B cell (primary cell): ENCODE results near the gene MCEMP1. TPM values are rescaled to one million over a fixed set of nuclear protein-coding genes. Genes with fewer than 3 reads are reported as not detected.

Experiments
- ATAC-seq: fragments of 200-7000 bp; cut with Tn5 transposase; one replicate; pipeline ENCODE4 v1.10.0; 2021; ENCODE audit warnings: low read depth, mild to moderate bottlenecking, moderate number of reproducible peaks, moderate library complexity
- CTCF ChIA-PET: fragments of 350-600 bp; sonication (Branson Sonifier 250); formaldehyde crosslinking; loops from one replicate; lab custom pipeline; 2021; ENCODE audit warnings: antibody characterized with exemption, inconsistent platforms; lab: Charles Lee
- POLR2A ChIA-PET: fragments of 350-600 bp; sonication (Branson Sonifier 250); formaldehyde crosslinking; loops from one replicate; lab custom pipeline; 2021; ENCODE audit warnings: antibody characterized with exemption; lab: Charles Lee
- DNase-seq: peaks from one replicate; pipeline ENCODE4 v3.0.0; 2013
- H2AFZ ChIP-seq: 2 replicates; pipeline ENCODE4 v1.6.1; 2012; ENCODE audit warnings: mild to moderate bottlenecking, low read depth, low read length; ENCODE audit not compliant: insufficient read depth, poor library complexity, severe bottlenecking
- H3K27ac ChIP-seq, 2 donors: 1 replicate in 1 of 2; 2 replicates in 1 of 2; pipeline ENCODE4 v1.5.1; 2012 to 2013; ENCODE audit warnings: low read length in 2 of 2, mild to moderate bottlenecking in 2 of 2, moderate library complexity in 1 of 2
- H3K27me3 ChIP-seq, 4 experiments: fragments of 200-600 bp in 1 of 4; sonication (generic) in 1 of 4; replicated peaks in 1 of 4; 1 replicate in 2 of 4; 2 replicates in 2 of 4; pipeline versions ENCODE4 v1.6.1 to v1.7.0; 2013 to 2016; ENCODE audit warnings: low read length in 3 of 4, mild to moderate bottlenecking in 2 of 4, mixed read lengths in 1 of 4, moderate library complexity in 1 of 4; ENCODE audit not compliant: insufficient read depth in 4 of 4, control insufficient read depth in 3 of 4; ENCODE audit errors: control extremely low read depth in 1 of 4
- H3K36me3 ChIP-seq, 2 experiments: replicated peaks in 1 of 2; 1 replicate in 1 of 2; 2 replicates in 1 of 2; pipeline versions ENCODE4 v1.6.1 to v1.7.1; 2013; ENCODE audit warnings: low read length in 1 of 2; ENCODE audit not compliant: insufficient read depth in 2 of 2, control insufficient read depth in 1 of 2; ENCODE audit errors: control extremely low read depth in 1 of 2, extremely low read depth in 1 of 2
- H3K4me1 ChIP-seq, 2 donors: fragments of 200-600 bp in 1 of 2; sonication (generic) in 1 of 2; 1 replicate in 1 of 2; 2 replicates in 1 of 2; pipeline versions ENCODE4 v1.5.1 to v1.6.1; 2013 to 2017; ENCODE audit warnings: low read length in 2 of 2; ENCODE audit not compliant: control insufficient read depth in 2 of 2, insufficient read depth in 2 of 2
- H3K4me2 ChIP-seq: replicated peaks from 2 replicates; pipeline ENCODE3; 2012; ENCODE audit warnings: mild to moderate bottlenecking, low read depth, low read length; ENCODE audit not compliant: poor library complexity, severe bottlenecking
- H3K4me3 ChIP-seq, 5 experiments: fragments of 200-600 bp in 1 of 5; sonication (generic) in 1 of 5; 1 replicate in 3 of 5; 2 replicates in 2 of 5; pipeline versions ENCODE4 v1.5.1 to v1.7.0; 2011 to 2016; ENCODE audit warnings: low read length in 4 of 5, mild to moderate bottlenecking in 4 of 5, low read depth in 2 of 5, control low read depth in 1 of 5, moderate library complexity in 1 of 5; ENCODE audit not compliant: insufficient read depth in 1 of 5; ENCODE audit errors: control extremely low read depth in 1 of 5, extremely low read depth in 1 of 5
- H3K79me2 ChIP-seq: fragments of 200-600 bp; sonication (generic); one replicate; pipeline ENCODE4 v1.6.0; 2016; ENCODE audit warnings: low read length; ENCODE audit not compliant: control insufficient read depth, insufficient read depth
- H3K9ac ChIP-seq: fragments of 200-600 bp; sonication (generic); 2 replicates; pipeline ENCODE4 v1.6.1; 2017; ENCODE audit warnings: mild to moderate bottlenecking, low read length, moderate library complexity
- H3K9me3 ChIP-seq, 3 donors: one replicate each; pipeline versions ENCODE4 v1.6.1 to v1.7.1; 2013; ENCODE audit warnings: low read length in 2 of 3; ENCODE audit not compliant: control insufficient read depth in 2 of 3, insufficient read depth in 1 of 3; ENCODE audit errors: control extremely low read depth in 1 of 3
- H4K20me1 ChIP-seq: 2 replicates; pipeline ENCODE4 v1.6.0; 2012; ENCODE audit warnings: mild to moderate bottlenecking, low read length; ENCODE audit not compliant: insufficient read depth, control insufficient read depth, poor library complexity, severe bottlenecking
- H3K27ac Mint-ChIP-seq: one replicate; pipeline ENCODE4 v1.8.0; 2021; ENCODE audit warnings: mixed read lengths
- H3K27me3 Mint-ChIP-seq: one replicate; pipeline ENCODE4 v1.8.0; 2021; ENCODE audit warnings: mixed read lengths
- H3K4me1 Mint-ChIP-seq: one replicate; pipeline ENCODE4 v1.8.0; 2021; ENCODE audit warnings: mixed read lengths
- H3K4me3 Mint-ChIP-seq: one replicate; pipeline ENCODE4 v1.8.0; 2021; ENCODE audit warnings: mixed read lengths
- H3K9me3 Mint-ChIP-seq: one replicate; pipeline ENCODE4 v1.8.0; 2022; ENCODE audit warnings: mixed read lengths; ENCODE audit not compliant: insufficient read depth
- EZH2 ChIP-seq: IDR thresholded peaks from 2 replicates; pipeline ENCODE4 v1.6.1; 2012; ENCODE audit warnings: borderline replicate concordance, low read depth, mild to moderate bottlenecking, moderate library complexity, low read length; ENCODE audit not compliant: insufficient read depth, poor library complexity, severe bottlenecking
- WGBS: methylation state at CpG from one replicate; pipeline ENCODE4 v1.1.5; 2013; ENCODE audit warnings: missing lambda C conversion rate; ENCODE audit not compliant: insufficient coverage; 5-methylcytosine and 5-hydroxymethylcytosine counted together
- intact Hi-C: fragments of 100-400 bp; cut with micrococcal nuclease; formaldehyde crosslinking; loops from one replicate; pipeline ENCODE4 v1.10.0; 2022
- polyA plus RNA-seq: library from polyadenylated mRNA; depleted of rRNA; stranded (reverse); fragments of >200 nt; gene quantifications from 2 replicates; pipeline ENCODE4 v1.2.3, GENCODE V29; 2012
- total RNA-seq, 2 donors: library from RNA; stranded (reverse); fragments of 120-200 nt in 1 of 2; gene quantifications; 1 replicate in 1 of 2; 2 replicates in 1 of 2; pipeline versions ENCODE4 v1.2.3 to v1.2.4, GENCODE V29; 2013 to 2022
- TF ChIP-seq, protein P1 (sequence below): fragments of 200-600 bp; IDR thresholded peaks from one replicate; pipeline ENCODE4 v1.8.0; 2022; ENCODE audit warnings: antibody characterized with exemption, mild to moderate bottlenecking

Gene MCEMP1
- total and polyA plus RNA-seq, 2 donors (not counting 1 experiment from before 2014, with no cell fraction given): 0.57 TPM; not detected in 1

DNA sequence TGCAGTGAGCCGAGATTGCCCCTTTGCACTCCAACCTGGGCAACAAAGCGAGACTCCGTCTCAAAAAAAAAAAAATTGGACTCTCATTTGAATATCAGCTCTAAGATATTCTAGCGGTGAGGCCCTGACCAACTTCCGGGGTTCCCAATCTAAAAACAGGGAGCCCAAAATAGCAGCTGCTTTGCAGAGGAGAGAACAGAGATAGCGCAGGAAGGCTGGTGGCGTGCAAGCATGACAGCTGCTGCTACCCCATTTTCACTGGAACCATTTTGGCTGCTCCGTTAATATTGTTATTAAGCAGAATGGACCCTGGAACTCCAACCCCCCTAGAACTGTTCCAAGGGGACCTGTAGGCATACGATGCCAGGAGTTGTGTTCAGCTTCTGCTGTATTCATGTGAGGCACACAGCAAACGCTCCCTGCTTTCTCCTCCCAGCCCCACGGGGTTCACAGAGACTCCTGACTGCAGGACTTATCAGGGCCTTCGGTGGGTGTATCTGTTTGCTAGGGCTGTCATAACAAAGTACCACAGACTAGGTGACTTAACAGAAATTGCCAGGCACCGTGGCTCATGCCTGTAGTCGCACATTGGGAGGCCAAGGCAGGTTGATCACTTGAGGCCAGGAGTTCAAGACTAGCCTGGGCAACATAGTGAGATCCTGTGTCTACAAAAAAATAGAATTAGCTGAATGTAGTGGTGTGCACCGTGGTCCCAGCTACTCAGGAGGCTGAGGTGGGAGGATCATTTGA lies 28.4 kb upstream of the MCEMP1 start:
- no peak overlapping the region for H3K4me3 ChIP-seq
- no peak for ATAC-seq
- ChIA-PET POLR2A (interaction anchor here (0.7 kb wide), 1 partner anchor 543 kb away, joined by 5 read pairs; no protein-coding TSS in a partner anchor), CTCF (interaction anchor here (0.8 to 2.4 kb wide), 5 partner anchors 10 to 151 kb away, joined by 3 to 6 read pairs (median 5); partner anchors contain the start of gene TRAPPC5)
- TF ChIP-seq EZH2: no peak
- TF ChIP-seq, protein P1, sequence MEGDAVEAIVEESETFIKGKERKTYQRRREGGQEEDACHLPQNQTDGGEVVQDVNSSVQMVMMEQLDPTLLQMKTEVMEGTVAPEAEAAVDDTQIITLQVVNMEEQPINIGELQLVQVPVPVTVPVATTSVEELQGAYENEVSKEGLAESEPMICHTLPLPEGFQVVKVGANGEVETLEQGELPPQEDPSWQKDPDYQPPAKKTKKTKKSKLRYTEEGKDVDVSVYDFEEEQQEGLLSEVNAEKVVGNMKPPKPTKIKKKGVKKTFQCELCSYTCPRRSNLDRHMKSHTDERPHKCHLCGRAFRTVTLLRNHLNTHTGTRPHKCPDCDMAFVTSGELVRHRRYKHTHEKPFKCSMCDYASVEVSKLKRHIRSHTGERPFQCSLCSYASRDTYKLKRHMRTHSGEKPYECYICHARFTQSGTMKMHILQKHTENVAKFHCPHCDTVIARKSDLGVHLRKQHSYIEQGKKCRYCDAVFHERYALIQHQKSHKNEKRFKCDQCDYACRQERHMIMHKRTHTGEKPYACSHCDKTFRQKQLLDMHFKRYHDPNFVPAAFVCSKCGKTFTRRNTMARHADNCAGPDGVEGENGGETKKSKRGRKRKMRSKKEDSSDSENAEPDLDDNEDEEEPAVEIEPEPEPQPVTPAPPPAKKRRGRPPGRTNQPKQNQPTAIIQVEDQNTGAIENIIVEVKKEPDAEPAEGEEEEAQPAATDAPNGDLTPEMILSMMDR: no peak
- no peak overlapping the region for H3K9ac ChIP-seq
- DNase-seq: no peak
- H3K36me3 ChIP-seq: peaks cover 0 to 26% of the 10 kb centered on the region in 2 experiments
- H4K20me1 ChIP-seq: peaks cover 8% of the 10 kb centered on the region
- peaks cover 0 to 6% of the 10 kb centered on the region in 2 donors for H3K4me1 ChIP-seq
- intact Hi-C loops: no loop called here
- H3K27ac ChIP-seq: no peak overlapping the region
- no peaks in the 10 kb centered on the region for H3K27me3 ChIP-seq
- peaks cover 8% of the 10 kb centered on the region for H3K4me1 Mint-ChIP-seq
- H3K27ac Mint-ChIP-seq: no peak overlapping the region
- 86% methylated on average over 12 of the region's 15 CpGs for WGBS
- H3K4me2 ChIP-seq: no peak overlapping the region
- no peak overlapping the region for H2AFZ ChIP-seq
- H3K9me3 ChIP-seq: peaks cover 0 to 5% (median 0%) of the 10 kb centered on the region in 3 donors
- H3K27me3 Mint-ChIP-seq: no peaks in the 10 kb centered on the region
- H3K4me3 Mint-ChIP-seq: no peak overlapping the region
- no peaks in the 10 kb centered on the region for H3K9me3 Mint-ChIP-seq
- no peaks in the 10 kb centered on the region for H3K79me2 ChIP-seq

DNA sequence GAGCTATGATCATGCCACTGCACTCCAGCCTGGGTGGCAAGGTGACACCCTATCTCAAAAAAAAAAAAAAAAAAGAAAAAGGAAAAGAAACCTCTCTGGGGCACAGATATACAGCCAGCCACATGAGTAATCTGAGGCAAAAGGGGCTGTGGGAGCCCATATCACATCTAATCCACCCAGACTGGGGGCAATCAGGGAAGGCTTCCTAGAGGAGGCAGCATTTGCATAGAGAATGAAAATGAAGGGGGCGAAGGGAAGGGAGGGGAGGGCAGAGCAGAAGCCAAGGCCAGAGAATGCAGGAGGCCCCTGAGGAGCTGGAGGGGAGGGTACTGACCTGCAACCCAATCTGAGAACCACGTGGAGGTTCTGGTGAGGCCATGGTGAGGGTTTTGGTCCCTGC lies 26.7 kb upstream of the MCEMP1 start:
- Mint-ChIP-seq H3K4me1 (peaks cover 8% of the 10 kb centered on the region), H3K9me3 (no peaks in the 10 kb centered on the region), H3K27me3 (no peaks in the 10 kb centered on the region), H3K4me3 (no peak overlapping the region), H3K27ac (no peak overlapping the region)
- Histone ChIP-seq H4K20me1 (no peaks in the 10 kb centered on the region), H3K9me3 (no peaks in the 10 kb centered on the region), H3K79me2 (no peaks in the 10 kb centered on the region), H3K27ac (no peak overlapping the region), H2AFZ (no peak overlapping the region), H3K9ac (no peak overlapping the region), H3K27me3 (no peaks in the 10 kb centered on the region), H3K4me3 (no peak overlapping the region), H3K36me3 (peaks cover 0 to 17% of the 10 kb centered on the region in 2 experiments), H3K4me2 (no peak overlapping the region), H3K4me1 (peaks cover 0 to 6% of the 10 kb centered on the region in 2 donors)
- DNase-seq (no peak), ATAC-seq (no peak)
- CTCF ChIA-PET: interaction anchor here (0.6 to 2.9 kb wide), 6 partner anchors 12 to 248 kb away, joined by 3 to 19 read pairs (median 5); partner anchors contain the start of gene TRAPPC5
- 45% methylated on average over 2 of the region's 2 CpGs for WGBS
- intact Hi-C loops: no loop called here
- POLR2A ChIA-PET: interaction anchor here (0.7 to 0.8 kb wide), 3 partner anchors 14 to 152 kb away, joined by 3 to 8 read pairs (median 6); no protein-coding TSS in a partner anchor
- TF ChIP-seq, protein P1: no peak
- no peak for TF ChIP-seq EZH2
